ENCODE results near the gene RSRC1.
A peak's percentile ranks its signal among the peaks of the same experiment; 100 is the strongest.
"Not testable (repeated sequence)": the region's sequence is repeated elsewhere in the genome, so short reads cannot be mapped to it uniquely, and the experiment has no call there.

Gene RSRC1

GRCh38 chr3:158408518-158408897 is 298.6 kb downstream of the RSRC1 start:
- DNase-seq: not testable (repeated sequence)

- DNase-seq: no peak
Measured at GRCh38 chr3:158418035-158418434, 308.1 kb downstream of the RSRC1 start.

- no peak for DNase-seq
Measured at GRCh38 chr3:158419820-158420653, 310.1 kb downstream of the RSRC1 start.

DNA sequence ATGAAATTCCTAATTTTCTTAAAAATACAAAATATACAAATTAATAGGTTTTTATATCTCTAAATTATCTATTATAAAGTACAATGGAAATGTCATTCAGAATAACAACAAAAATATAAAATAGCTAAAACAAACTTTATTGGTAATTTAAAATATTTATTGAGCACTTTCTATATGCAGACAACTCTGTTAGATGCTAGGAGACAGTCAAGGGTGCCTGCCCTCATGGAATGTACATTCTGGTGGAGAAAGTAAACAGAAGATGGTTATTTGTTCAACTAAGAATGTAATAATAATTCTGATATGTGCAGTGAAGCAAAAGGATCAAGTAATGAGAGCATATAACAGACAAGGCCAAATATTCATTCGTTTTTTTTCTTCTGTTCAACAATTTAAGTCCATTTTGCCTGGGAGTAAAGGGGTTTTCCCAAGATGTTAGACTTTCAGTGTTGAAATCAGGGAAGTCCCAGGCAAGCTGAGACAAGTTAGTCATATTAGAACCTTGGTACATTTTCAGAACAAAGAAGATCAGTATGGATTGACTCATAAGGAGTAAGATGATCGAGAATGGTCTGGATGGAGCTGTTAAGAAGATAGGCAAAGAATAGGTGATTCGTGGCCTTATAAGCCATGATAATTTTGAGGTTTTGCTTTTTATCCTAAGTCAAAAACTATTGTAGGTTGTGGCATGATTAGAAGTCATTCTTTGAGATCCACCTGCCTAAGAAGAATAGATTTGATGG is 310.9 kb downstream of the RSRC1 start:
- DNase-seq: no peak

DNA sequence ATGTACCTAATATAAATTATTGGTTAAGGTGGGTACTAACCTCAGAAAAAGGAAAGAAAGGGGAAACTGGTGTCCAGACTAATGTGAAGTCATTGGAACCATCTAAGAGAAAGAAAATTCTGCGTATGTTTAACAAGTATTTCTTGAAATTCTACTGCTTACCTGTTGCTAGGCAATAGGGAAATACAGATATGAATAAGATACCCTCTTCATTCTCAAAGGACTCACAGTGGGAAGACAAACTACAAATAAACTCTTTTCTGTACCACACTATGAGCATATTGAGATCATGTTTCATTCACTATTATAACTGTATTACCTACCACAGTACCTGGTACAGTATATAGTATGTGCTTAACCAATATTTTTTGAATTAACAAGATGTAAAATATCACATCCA is 320.6 kb downstream of the RSRC1 start:
- DNase-seq: no peak

- DNase-seq: no peak
Measured at GRCh38 chr3:158430968-158431367, 321.1 kb downstream of the RSRC1 start.

- no peak for DNase-seq
Measured at GRCh38 chr3:158431829-158432228, 321.9 kb downstream of the RSRC1 start.

DNA sequence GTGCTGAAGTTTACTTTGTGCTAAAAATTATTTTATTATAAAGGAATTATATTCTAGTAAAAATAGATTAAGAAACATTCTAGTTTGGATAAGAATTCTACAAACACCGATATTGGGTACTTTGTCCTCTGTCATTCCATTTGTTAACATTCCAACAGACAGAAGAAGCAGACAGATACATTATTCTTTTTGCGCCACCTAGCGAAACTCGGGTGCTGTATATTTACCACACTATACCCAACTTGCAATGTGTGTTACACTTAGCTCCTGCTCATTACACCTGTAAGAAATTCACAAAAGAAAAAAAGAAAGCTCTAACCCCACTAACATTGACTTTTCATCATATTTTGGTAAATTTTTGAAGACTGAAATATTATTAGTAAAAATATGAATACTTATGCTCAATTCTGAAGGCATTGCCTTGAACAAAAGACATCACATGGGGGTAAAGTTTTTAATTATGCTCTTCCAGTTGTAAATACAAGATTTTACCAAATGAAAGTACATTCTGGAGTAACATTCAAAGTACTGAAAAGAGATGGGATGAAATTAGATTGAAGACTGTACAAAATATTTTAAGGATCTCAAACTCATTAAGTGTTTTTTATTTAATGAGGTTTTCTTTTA is 324.6 kb downstream of the RSRC1 start:
- DNase-seq: peak; percentile 11

DNA sequence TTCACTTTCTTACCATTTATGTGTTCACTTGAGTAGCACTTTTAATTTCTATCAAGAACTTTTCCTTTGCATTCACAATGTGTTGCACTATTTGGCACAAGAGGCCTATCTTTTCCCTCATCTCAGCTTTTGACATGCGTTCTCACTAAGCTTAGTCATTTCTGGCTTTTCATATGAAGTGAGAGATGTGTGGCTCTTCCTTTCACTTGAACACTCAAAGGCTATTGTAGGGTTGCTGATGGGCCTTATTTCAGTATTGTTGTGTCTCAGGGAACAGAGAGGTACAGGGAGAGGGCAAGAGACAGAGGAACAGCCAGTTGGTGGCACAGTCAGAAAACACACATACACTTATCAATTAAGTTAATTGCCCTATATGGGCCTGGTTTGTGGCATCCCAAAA is 333.7 kb downstream of the RSRC1 start:
- DNase-seq: no peak

GRCh38 chr3:158447408-158447807 is 337.5 kb downstream of the RSRC1 start:
- no peak for DNase-seq

- no peak for DNase-seq
Measured at GRCh38 chr3:158451405-158452055, 341.6 kb downstream of the RSRC1 start.

- no peak for DNase-seq
Measured at GRCh38 chr3:158452334-158452733, 342.4 kb downstream of the RSRC1 start.

DNA sequence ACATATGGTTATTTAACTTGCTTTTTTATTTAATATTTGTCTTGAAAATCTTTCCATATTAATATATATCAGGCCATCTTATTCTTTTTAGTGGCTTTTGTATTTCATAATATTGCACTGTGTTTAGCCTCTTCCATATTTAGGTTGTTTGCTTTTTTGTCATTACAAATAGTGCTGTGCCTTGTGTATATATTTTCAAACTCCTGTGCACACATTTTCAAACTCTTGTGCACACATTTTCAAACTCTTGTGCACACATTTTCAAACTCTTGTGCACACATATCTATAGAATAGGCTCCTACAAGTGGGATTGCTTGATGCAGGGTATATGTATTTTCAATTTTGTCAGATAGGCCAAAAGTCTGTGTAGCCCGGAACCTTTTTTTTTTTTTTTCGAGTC is 343.1 kb downstream of the RSRC1 start:
- no peak for DNase-seq

DNA sequence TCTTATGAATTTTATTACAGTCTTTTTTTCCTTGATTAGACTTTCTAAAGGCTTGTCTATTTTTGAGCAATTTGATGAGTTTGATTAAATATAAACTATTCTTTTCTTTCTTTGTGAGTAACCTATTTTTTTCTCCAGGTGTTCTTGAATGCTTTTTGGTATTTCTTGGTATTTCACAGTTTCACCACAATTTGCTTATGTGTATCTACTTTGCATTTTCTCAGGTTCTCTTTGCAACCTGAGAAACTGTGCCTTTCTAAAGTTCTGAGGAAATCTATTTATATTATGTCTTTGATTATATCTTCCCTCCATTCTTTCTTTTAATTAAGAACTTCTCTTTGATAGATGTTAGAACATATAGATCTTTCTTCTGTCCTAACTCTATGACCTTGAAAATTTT is 344.0 kb downstream of the RSRC1 start:
- DNase-seq: no peak

GRCh38 chr3:158455406-158455805 is 345.5 kb downstream of the RSRC1 start:
- DNase-seq: no peak

GRCh38 chr3:158456114-158456513 is 346.2 kb downstream of the RSRC1 start:
- DNase-seq: no peak

DNA sequence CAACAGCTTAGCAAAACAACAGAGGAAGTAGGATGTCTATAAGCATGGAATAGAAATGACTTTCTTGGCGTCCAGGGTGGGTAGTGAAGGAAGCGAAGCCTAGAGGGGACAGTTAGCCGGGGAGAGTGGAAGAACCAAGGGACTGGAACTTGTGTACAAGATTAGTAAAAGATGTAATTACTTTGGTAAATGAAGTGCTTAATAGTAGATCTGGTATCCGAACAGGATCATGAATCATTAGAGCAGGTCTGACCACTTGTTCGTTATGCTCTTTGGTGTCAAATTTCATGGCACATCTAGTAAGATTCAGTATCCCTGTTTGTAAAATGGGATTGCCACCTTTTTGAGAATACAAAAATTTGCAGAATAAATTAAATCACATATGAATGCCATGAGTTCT is 348.6 kb downstream of the RSRC1 start:
- no peak for DNase-seq

DNA sequence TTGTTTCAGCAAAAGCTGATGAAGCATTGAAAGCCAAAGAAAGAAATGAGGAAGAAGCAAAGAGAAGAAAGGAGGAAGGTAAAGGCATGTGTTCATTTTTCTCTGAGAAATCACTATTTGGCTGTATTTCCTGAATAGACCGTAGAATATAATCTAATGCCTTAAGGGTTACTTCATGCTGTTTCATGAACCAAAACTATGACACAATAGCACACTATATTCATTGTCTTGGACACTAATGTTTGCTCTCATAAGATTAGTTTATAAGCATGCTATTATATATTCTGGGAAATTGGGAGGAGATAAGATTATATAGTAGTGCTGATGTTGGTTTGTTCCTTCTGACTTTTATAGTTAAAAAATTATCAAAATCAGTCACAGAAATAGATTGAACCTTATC is 351.0 kb downstream of the RSRC1 start:
- no peak for DNase-seq

DNA sequence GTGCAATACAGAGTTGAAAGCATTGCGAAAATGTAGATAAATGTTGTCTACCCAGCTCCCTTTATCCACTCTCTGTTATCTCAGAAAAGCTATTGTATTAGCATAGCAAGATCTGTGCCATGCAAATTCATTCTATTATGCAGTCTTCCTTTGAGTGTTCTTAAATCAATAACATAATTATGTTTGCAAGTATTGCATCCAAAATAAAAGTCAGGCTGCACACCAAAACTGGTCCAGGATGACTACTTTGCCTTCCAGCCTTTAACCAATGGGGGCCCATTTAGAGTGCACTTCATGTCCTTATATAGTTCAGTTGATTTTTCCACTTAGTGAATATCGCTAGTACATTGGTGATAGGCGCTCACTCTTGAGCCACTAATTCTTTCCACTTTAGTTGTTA is 353.7 kb downstream of the RSRC1 start:
- DNase-seq: no peak

DNA sequence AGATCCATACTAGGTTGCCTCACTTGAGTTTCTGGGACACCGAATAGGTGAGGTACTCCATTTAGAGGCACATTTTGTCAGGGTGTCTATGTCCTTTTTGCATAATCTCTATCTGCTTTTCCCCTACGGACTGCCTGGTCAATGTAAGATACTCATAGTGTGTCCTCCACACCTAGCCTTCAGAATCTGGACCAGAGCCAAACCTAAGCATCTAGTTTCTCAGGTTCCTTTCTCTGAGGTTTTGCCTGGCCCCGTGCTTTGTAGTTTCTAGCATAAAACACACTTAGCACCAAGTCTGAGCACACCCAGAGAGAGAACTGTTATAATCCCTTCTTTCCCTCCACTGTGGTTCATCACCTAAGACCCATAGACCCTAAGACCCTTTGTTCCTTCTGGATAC is 355.2 kb downstream of the RSRC1 start:
- DNase-seq: no peak

GRCh38 chr3:158470944-158471638 is 361.2 kb downstream of the RSRC1 start:
- DNase-seq: no peak

- no peak for DNase-seq
Measured at GRCh38 chr3:158471639-158472294, 361.9 kb downstream of the RSRC1 start.
